Gastrocnemius medialis (tissue), 4 donors: ENCODE results near the gene ADAMTS18.

Experiments used
- CTCF ChIP-seq, 5 experiments: fragments of 450-650 bp in 3 of 5; fragments of 200-600 bp in 2 of 5; sonication (generic) in 2 of 5; IDR thresholded peaks in 4 of 5; conservative IDR thresholded peaks in 1 of 5; 1 replicate in 4 of 5; 2 replicates in 1 of 5; pipeline ENCODE4 v1.5.1; 2016 to 2019; ENCODE audit warnings: antibody characterized with exemption in 5 of 5, mild to moderate bottlenecking in 3 of 5, moderate library complexity in 3 of 5
- POLR2A ChIP-seq, 2 donors: fragments of 450-650 bp; IDR thresholded peaks; one replicate each; pipeline ENCODE4 v1.6.1; 2017; ENCODE audit warnings: antibody characterized with exemption in 2 of 2, mild to moderate bottlenecking in 2 of 2, moderate library complexity in 2 of 2

DNA sequence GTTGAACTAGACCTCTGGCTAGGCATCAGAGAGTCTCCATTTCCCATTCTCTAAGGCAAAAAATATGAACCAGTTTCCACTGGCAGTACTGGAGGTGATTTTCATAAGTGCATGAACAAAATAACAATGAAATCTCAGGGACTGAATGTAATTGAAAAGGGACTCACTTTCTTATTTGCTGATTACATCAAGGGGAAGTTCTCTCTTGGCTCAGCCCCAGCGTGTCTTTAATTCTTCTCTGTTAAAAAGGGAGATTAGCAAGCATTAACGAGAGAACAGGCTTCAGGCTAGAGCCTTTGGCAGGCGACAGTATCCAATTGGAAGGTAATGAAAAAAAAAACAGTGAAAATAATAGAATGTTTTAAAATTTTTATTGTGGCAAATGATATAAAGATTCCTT, 34.0 kb upstream of the ADAMTS18 start:
- no peak for TF ChIP-seq POLR2A (IDR thresholded peaks at IDR 0.05)
- TF ChIP-seq CTCF (IDR thresholded peaks at IDR 0.05 in 4 of 5, conservative IDR thresholded peaks at IDR 0.05 in 1 of 5): no peak
